Keratinocyte (primary cell): ENCODE data around the gene TNFAIP2. TPM values are rescaled to one million over a fixed set of nuclear protein-coding genes. Genes with fewer than 3 reads are reported as not detected.

ENCODE experiments used
- DNase-seq: peaks from one replicate; pipeline ENCODE4 v3.0.0-alpha.2; 2011; ENCODE audit warnings: low read depth, missing footprints, low spot score
- FAIRE-seq: peaks from 2 replicates; lab custom pipeline; 2011; peaks lifted over from hg19 to GRCh38; lab: Jason Lieb, UNC
- H2AFZ ChIP-seq: 2 replicates; pipeline ENCODE4 v1.6.0; 2012; ENCODE audit warnings: low read length, control low read depth, inconsistent platforms; ENCODE audit not compliant: control insufficient read depth
- H3K27ac ChIP-seq: 2 replicates; pipeline ENCODE4 v1.5.1; 2011; ENCODE audit warnings: low read length; ENCODE audit not compliant: control insufficient read depth, insufficient read depth
- H3K27me3 ChIP-seq: 3 replicates; pipeline ENCODE4 v1.6.0; 2011; ENCODE audit warnings: low read length; ENCODE audit not compliant: control insufficient read depth, insufficient read depth; ENCODE audit errors: extremely low read depth
- H3K36me3 ChIP-seq, 2 experiments: 2 replicates in 1 of 2; 3 replicates in 1 of 2; pipeline ENCODE4 v1.5.1; 2011; ENCODE audit warnings: low read length in 2 of 2, mild to moderate bottlenecking in 1 of 2; ENCODE audit not compliant: control insufficient read depth in 2 of 2, insufficient read depth in 2 of 2; ENCODE audit errors: extremely low read depth in 1 of 2
- H3K4me1 ChIP-seq: 3 replicates; pipeline ENCODE4 v1.5.1; 2011; ENCODE audit warnings: low read length; ENCODE audit not compliant: control insufficient read depth, insufficient read depth; ENCODE audit errors: extremely low read depth
- H3K4me2 ChIP-seq: 3 replicates; pipeline ENCODE4 v1.6.0; 2011; ENCODE audit warnings: low read depth, low read length; ENCODE audit not compliant: control insufficient read depth, insufficient read depth; ENCODE audit errors: extremely low read depth
- H3K4me3 ChIP-seq, 3 experiments: fragments of 200-600 bp in 1 of 3; sonication (generic) in 1 of 3; 2 replicates in 2 of 3; 3 replicates in 1 of 3; pipeline ENCODE4 v1.5.1; 2011 to 2016; ENCODE audit warnings: low read length in 3 of 3, mild to moderate bottlenecking in 3 of 3, control low read depth in 2 of 3, inconsistent platforms in 1 of 3, low read depth in 1 of 3, mixed read lengths in 1 of 3, mixed run types in 1 of 3, moderate library complexity in 1 of 3; ENCODE audit not compliant: control insufficient read depth in 2 of 3, insufficient read depth in 2 of 3; ENCODE audit errors: extremely low read depth in 1 of 3
- H3K79me2 ChIP-seq: 2 replicates; pipeline ENCODE4 v1.6.0; 2012; ENCODE audit warnings: low read length; ENCODE audit not compliant: control insufficient read depth, insufficient read depth
- H3K9ac ChIP-seq: 3 replicates; pipeline ENCODE4 v1.6.0; 2011; ENCODE audit warnings: low read length; ENCODE audit not compliant: control insufficient read depth, insufficient read depth; ENCODE audit errors: extremely low read depth
- H3K9me1 ChIP-seq: 3 replicates; pipeline ENCODE4 v1.6.0; 2011; ENCODE audit warnings: low read length; ENCODE audit not compliant: control insufficient read depth, insufficient read depth; ENCODE audit errors: extremely low read depth
- H3K9me3 ChIP-seq: 2 replicates; pipeline ENCODE4 v1.5.1; 2012; ENCODE audit warnings: low read depth, low read length; ENCODE audit not compliant: control insufficient read depth
- H4K20me1 ChIP-seq: 3 replicates; pipeline ENCODE4 v1.6.0; 2011; ENCODE audit warnings: low read length; ENCODE audit not compliant: control insufficient read depth, insufficient read depth; ENCODE audit errors: extremely low read depth
- CTCF ChIP-seq, 3 experiments: IDR thresholded peaks in 1 of 3; conservative IDR thresholded peaks in 1 of 3; optimal IDR thresholded peaks in 1 of 3; 2 replicates in 2 of 3; 3 replicates in 1 of 3; pipeline versions ENCODE3 to v1.5.1; 2011; ENCODE audit warnings: low read length in 3 of 3, mild to moderate bottlenecking in 3 of 3, moderate library complexity in 2 of 3, control low read depth in 1 of 3, inconsistent platforms in 1 of 3; ENCODE audit not compliant: insufficient read depth in 2 of 3; ENCODE audit errors: extremely low read depth in 1 of 3
- EZH2 ChIP-seq: IDR thresholded peaks from one replicate; pipeline ENCODE4 v1.6.1; 2012; ENCODE audit warnings: inconsistent platforms, mild to moderate bottlenecking, low read length, moderate library complexity
- dilution Hi-C: fragments of 300-500 bp; cut with MboI; formaldehyde crosslinking; loops from one replicate; pipeline ENCODE4 v1.7.0; 2020; ENCODE audit warnings: low sequenced_read_pairs; ENCODE audit not compliant: extremely low pct_ligation_motif_present
- polyA plus RNA-seq, 5 experiments: library from polyadenylated mRNA; depleted of rRNA in 3 of 5; stranded (reverse) in 3 of 5; stranded (forward) in 1 of 5; unstranded in 1 of 5; fragments of >200 nt; gene quantifications; 1 replicate in 1 of 5; 2 replicates in 3 of 5; 3 replicates in 1 of 5; pipeline versions ENCODE4 v1.2.1 to v1.2.3, GENCODE V29; 2011 to 2012; ENCODE audit warnings: missing spikeins in 2 of 5, low read depth in 1 of 5, low replicate concordance in 1 of 5

Gene TNFAIP2
- polyA plus RNA-seq, 1 donor (not counting 4 experiments of a cell fraction or from before 2014, with no cell fraction given) = 0.71 TPM

GRCh38 chr14:103091883-103092222 is 31.4 kb upstream of the TNFAIP2 start:
- Histone ChIP-seq H4K20me1 (no peaks in the 10 kb centered on the region), H3K36me3 (no peaks in the 10 kb centered on the region), H3K27ac (no peak overlapping the region), H3K9me3 (no peaks in the 10 kb centered on the region), H3K27me3 (peaks cover 18% of the 10 kb centered on the region), H3K79me2 (no peaks in the 10 kb centered on the region), H3K9me1 (no peaks in the 10 kb centered on the region), H3K4me2 (peak overlapping the region; percentile 73), H2AFZ (peak overlapping the region; percentile 44), H3K9ac (no peak overlapping the region), H3K4me3 (no peak overlapping the region), H3K4me1 (no peaks in the 10 kb centered on the region)
- no peak for FAIRE-seq
- no peak for DNase-seq
- dilution Hi-C loops = no loop called here
- TF ChIP-seq EZH2 (no peak), CTCF (optimal IDR thresholded peaks at IDR 0.05 in 1 of 3, IDR thresholded peaks at IDR 0.05 in 1 of 3, conservative IDR thresholded peaks at IDR 0.05 in 1 of 3; ENCODE audit: extremely low read depth in 1 of 3, insufficient read depth in 2 of 3, low read length in 3 of 3) (no peak)

- no peak overlapping the region for H3K4me2 ChIP-seq
- H3K4me1 ChIP-seq = no peaks in the 10 kb centered on the region
- TF ChIP-seq CTCF (optimal IDR thresholded peaks at IDR 0.05 in 1 of 3, IDR thresholded peaks at IDR 0.05 in 1 of 3, conservative IDR thresholded peaks at IDR 0.05 in 1 of 3; ENCODE audit: extremely low read depth in 1 of 3, insufficient read depth in 2 of 3, low read length in 3 of 3) = no peak
- TF ChIP-seq EZH2 = no peak
- no peaks in the 10 kb centered on the region for H3K36me3 ChIP-seq
- DNase-seq (no peak), FAIRE-seq (no peak)
- no peaks in the 10 kb centered on the region for H3K9me3 ChIP-seq
- H3K27ac ChIP-seq = no peak overlapping the region
- no peak overlapping the region for H3K4me3 ChIP-seq
- H3K79me2 ChIP-seq = no peaks in the 10 kb centered on the region
- no peaks in the 10 kb centered on the region for H3K9me1 ChIP-seq
- no peak overlapping the region for H3K9ac ChIP-seq
- dilution Hi-C loops = no loop called here
- peaks cover 29% of the 10 kb centered on the region for H3K27me3 ChIP-seq
- no peak overlapping the region for H2AFZ ChIP-seq
- H4K20me1 ChIP-seq = no peaks in the 10 kb centered on the region
Observed at GRCh38 chr14:103093856-103094405, 29.3 kb upstream of the TNFAIP2 start.
